ENCODE results near the gene NFATC3.

DNA sequence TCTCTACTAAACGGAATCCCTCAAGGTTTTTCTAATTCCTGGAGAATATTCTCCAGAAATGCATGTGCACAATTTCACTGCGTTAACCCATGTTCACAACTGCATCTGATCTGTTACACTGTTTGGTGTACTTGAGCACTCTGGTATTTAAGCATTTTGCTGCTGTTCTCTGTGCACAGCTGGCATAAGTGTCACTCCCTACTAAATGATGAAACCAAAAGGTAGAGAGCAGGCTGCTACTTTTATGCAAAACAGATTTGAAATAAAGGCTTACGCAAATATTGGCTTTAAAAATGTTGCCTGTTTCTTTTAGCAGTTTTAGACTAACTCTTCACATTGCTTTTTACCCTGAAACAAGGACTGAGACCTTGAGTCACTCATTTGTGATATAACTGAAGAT, 109.1 kb downstream of the NFATC3 start:
- TF ChIP-seq, protein P1, sequence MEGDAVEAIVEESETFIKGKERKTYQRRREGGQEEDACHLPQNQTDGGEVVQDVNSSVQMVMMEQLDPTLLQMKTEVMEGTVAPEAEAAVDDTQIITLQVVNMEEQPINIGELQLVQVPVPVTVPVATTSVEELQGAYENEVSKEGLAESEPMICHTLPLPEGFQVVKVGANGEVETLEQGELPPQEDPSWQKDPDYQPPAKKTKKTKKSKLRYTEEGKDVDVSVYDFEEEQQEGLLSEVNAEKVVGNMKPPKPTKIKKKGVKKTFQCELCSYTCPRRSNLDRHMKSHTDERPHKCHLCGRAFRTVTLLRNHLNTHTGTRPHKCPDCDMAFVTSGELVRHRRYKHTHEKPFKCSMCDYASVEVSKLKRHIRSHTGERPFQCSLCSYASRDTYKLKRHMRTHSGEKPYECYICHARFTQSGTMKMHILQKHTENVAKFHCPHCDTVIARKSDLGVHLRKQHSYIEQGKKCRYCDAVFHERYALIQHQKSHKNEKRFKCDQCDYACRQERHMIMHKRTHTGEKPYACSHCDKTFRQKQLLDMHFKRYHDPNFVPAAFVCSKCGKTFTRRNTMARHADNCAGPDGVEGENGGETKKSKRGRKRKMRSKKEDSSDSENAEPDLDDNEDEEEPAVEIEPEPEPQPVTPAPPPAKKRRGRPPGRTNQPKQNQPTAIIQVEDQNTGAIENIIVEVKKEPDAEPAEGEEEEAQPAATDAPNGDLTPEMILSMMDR (IDR thresholded peaks at IDR 0.05) = no peak
- TF ChIP-seq POLR2A (IDR thresholded peaks at IDR 0.05) = no peak

Data from uterus (tissue), 2 donors.